HepG2 (cell line): ENCODE measurements around the gene ARMH2.

Source experiments
- ATF3 ChIP-seq: sonication (generic); formaldehyde crosslinking; IDR thresholded peaks from 2 replicates; pipeline ENCODE4 v1.4.0; 2020; ENCODE audit warnings: missing genetic modification reagents
- FOXP1 ChIP-seq, 2 experiments: fragments of 450-650 bp in 1 of 2; IDR thresholded peaks; 2 replicates each; pipeline ENCODE4 v1.6.1; 2017 to 2018; ENCODE audit warnings: antibody characterized with exemption in 1 of 2
- GFI1 ChIP-seq: sonication (generic); formaldehyde crosslinking; IDR thresholded peaks from 2 replicates; pipeline ENCODE4 v1.5.0; 2020; ENCODE audit warnings: missing genetic modification reagents, mild to moderate bottlenecking, borderline replicate concordance
- HDAC2 ChIP-seq: sonication (generic); formaldehyde crosslinking; IDR thresholded peaks from 2 replicates; pipeline ENCODE4 v1.4.0; 2020; ENCODE audit warnings: missing genetic modification reagents
- KAT2B ChIP-seq: fragments of 150-350 bp; IDR thresholded peaks from 2 replicates; pipeline ENCODE4 v1.6.1; 2014; ENCODE audit warnings: low read depth, low read length, borderline replicate concordance
- RFXAP ChIP-seq: sonication (generic); formaldehyde crosslinking; IDR thresholded peaks from 2 replicates; pipeline ENCODE4 v1.4.0; 2020; ENCODE audit warnings: missing genetic modification reagents, borderline replicate concordance
- ZBTB4 ChIP-seq: sonication (generic); formaldehyde crosslinking; IDR thresholded peaks from 2 replicates; pipeline ENCODE4 v1.4.0; 2020; ENCODE audit warnings: missing genetic modification reagents, mild to moderate bottlenecking, borderline replicate concordance
- TF ChIP-seq, protein P1 (sequence below): sonication (generic); formaldehyde crosslinking; IDR thresholded peaks from 2 replicates; pipeline ENCODE4 v1.5.0; 2020; ENCODE audit warnings: mild to moderate bottlenecking, missing genetic modification reagents, moderate library complexity
- TF ChIP-seq, protein P2 (sequence below): fragments of 450-650 bp; IDR thresholded peaks from 2 replicates; pipeline ENCODE4 v1.6.1; 2016

- TF ChIP-seq GFI1 (CRISPR knock-in tag), result no peak
- no peak for TF ChIP-seq RFXAP (CRISPR knock-in tag)
- TF ChIP-seq KAT2B, result no peak
- TF ChIP-seq, protein P1, sequence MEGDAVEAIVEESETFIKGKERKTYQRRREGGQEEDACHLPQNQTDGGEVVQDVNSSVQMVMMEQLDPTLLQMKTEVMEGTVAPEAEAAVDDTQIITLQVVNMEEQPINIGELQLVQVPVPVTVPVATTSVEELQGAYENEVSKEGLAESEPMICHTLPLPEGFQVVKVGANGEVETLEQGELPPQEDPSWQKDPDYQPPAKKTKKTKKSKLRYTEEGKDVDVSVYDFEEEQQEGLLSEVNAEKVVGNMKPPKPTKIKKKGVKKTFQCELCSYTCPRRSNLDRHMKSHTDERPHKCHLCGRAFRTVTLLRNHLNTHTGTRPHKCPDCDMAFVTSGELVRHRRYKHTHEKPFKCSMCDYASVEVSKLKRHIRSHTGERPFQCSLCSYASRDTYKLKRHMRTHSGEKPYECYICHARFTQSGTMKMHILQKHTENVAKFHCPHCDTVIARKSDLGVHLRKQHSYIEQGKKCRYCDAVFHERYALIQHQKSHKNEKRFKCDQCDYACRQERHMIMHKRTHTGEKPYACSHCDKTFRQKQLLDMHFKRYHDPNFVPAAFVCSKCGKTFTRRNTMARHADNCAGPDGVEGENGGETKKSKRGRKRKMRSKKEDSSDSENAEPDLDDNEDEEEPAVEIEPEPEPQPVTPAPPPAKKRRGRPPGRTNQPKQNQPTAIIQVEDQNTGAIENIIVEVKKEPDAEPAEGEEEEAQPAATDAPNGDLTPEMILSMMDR (CRISPR knock-in tag), result no peak
- no peak for TF ChIP-seq ATF3
- TF ChIP-seq FOXP1 (IDR thresholded peaks at IDR 0.05), result no peak
- no peak for TF ChIP-seq FOXP1 (CRISPR knock-in tag; IDR thresholded peaks at IDR 0.05)
- TF ChIP-seq ZBTB4 (CRISPR knock-in tag), result no peak
- no peak for TF ChIP-seq HDAC2 (CRISPR knock-in tag)
- TF ChIP-seq, protein P2, sequence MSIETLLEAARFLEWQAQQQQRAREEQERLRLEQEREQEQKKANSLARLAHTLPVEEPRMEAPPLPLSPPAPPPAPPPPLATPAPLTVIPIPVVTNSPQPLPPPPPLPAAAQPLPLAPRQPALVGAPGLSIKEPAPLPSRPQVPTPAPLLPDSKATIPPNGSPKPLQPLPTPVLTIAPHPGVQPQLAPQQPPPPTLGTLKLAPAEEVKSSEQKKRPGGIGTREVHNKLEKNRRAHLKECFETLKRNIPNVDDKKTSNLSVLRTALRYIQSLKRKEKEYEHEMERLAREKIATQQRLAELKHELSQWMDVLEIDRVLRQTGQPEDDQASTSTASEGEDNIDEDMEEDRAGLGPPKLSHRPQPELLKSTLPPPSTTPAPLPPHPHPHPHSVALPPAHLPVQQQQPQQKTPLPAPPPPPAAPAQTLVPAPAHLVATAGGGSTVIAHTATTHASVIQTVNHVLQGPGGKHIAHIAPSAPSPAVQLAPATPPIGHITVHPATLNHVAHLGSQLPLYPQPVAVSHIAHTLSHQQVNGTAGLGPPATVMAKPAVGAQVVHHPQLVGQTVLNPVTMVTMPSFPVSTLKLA, result no peak
Observed at GRCh38 chr6:24844903-24845302, 46.2 kb upstream of the ARMH2 start.
